ENCODE data around the gene NDP. TPM values are rescaled to one million over a fixed set of nuclear protein-coding genes. Genes with fewer than 3 reads are reported as not detected.

Gene NDP
- total and polyA plus RNA-seq, 2 donors (not counting 1 experiment from before 2014, with no cell fraction given) = not detected

DNA sequence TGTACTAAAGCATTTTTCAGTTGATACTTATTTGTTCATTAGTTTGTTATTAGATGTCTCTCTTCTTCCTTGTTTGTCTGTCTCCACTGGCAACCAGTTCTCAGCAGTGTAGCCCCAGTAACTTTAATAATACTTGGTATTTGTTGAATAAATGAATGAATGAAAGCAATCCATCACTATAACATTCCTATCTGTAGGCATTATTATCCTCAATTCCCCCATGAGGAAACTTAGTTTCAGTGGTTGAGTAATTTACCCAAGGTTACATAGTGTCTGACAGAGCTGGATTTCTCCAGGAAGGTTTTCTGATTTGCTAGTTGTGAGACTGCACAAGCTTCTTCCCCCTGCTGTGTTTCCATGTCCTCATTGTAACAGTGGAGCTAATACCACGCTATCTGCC is 63.2 kb downstream of the NDP start:
- CTCF ChIA-PET = no interaction called here
- Histone ChIP-seq H3K9me3 (ENCODE audit: control extremely low read depth in 1 of 3, control insufficient read depth in 2 of 3, insufficient read depth in 1 of 3, low read length in 2 of 3) (no peaks in the 10 kb centered on the region), H3K9ac (ENCODE audit: low read length) (no peak overlapping the region), H3K79me2 (ENCODE audit: control insufficient read depth, insufficient read depth, low read length) (no peaks in the 10 kb centered on the region), H3K4me1 (ENCODE audit: control insufficient read depth in 2 of 2, insufficient read depth in 2 of 2, low read length in 2 of 2) (no peaks in the 10 kb centered on the region), H3K27me3 (replicated peaks in 1 of 4; ENCODE audit: control extremely low read depth in 1 of 4, control insufficient read depth in 3 of 4, insufficient read depth in 4 of 4, low read length in 3 of 4) (no peaks in the 10 kb centered on the region), H2AFZ (ENCODE audit: insufficient read depth, low read depth, low read length, poor library complexity, severe bottlenecking) (no peak overlapping the region), H3K4me3 (ENCODE audit: control extremely low read depth in 1 of 5, extremely low read depth in 1 of 5, insufficient read depth in 1 of 5, low read depth in 2 of 5, low read length in 4 of 5) (no peak overlapping the region), H4K20me1 (ENCODE audit: control insufficient read depth, insufficient read depth, low read length, poor library complexity, severe bottlenecking) (no peaks in the 10 kb centered on the region), H3K36me3 (replicated peaks in 1 of 2; ENCODE audit: control extremely low read depth in 1 of 2, control insufficient read depth in 1 of 2, extremely low read depth in 1 of 2, insufficient read depth in 2 of 2, low read length in 1 of 2) (no peaks in the 10 kb centered on the region), H3K4me2 (replicated peaks; ENCODE audit: low read depth, low read length, poor library complexity, severe bottlenecking) (no peak overlapping the region), H3K27ac (ENCODE audit: low read length in 2 of 2) (no peak overlapping the region)
- Mint-ChIP-seq H3K27me3 (no peaks in the 10 kb centered on the region), H3K4me3 (no peak overlapping the region), H3K9me3 (ENCODE audit: insufficient read depth) (no peaks in the 10 kb centered on the region), H3K4me1 (no peaks in the 10 kb centered on the region), H3K27ac (no peak overlapping the region)
- intact Hi-C loops (cut with micrococcal nuclease) = no loop called here
- DNase-seq (no peak), ATAC-seq (ENCODE audit: low read depth) (no peak)
- POLR2A ChIA-PET = no interaction called here
- TF ChIP-seq, protein P1, sequence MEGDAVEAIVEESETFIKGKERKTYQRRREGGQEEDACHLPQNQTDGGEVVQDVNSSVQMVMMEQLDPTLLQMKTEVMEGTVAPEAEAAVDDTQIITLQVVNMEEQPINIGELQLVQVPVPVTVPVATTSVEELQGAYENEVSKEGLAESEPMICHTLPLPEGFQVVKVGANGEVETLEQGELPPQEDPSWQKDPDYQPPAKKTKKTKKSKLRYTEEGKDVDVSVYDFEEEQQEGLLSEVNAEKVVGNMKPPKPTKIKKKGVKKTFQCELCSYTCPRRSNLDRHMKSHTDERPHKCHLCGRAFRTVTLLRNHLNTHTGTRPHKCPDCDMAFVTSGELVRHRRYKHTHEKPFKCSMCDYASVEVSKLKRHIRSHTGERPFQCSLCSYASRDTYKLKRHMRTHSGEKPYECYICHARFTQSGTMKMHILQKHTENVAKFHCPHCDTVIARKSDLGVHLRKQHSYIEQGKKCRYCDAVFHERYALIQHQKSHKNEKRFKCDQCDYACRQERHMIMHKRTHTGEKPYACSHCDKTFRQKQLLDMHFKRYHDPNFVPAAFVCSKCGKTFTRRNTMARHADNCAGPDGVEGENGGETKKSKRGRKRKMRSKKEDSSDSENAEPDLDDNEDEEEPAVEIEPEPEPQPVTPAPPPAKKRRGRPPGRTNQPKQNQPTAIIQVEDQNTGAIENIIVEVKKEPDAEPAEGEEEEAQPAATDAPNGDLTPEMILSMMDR (IDR thresholded peaks at IDR 0.05) = no peak
- no peak for TF ChIP-seq EZH2 (IDR thresholded peaks at IDR 0.05; ENCODE audit: borderline replicate concordance, insufficient read depth, low read depth, low read length, poor library complexity, severe bottlenecking)
- whole genome bisulfite sequencing (ENCODE audit: insufficient coverage) = no CpG with 5 or more reads among the region's 1 CpG

DNA sequence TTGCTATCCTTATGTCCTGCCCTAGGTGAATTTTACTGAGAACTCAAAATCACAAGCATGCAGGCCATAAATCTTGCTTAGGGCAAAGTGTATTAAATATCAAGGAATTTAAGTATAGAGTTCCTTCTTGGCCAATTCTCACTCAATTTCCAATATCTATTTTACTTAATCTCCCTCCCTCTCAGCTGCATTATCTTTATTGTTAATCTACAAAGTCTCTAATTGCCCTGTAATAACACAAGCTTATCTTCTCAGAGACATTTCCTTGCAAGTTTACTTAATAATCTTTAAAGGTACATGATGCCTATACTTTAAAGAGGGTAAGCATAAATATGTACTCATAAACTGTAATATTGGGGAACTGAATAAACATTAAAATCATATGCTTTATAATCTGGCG is 64.0 kb downstream of the NDP start:
- Histone ChIP-seq H3K27ac (ENCODE audit: low read length in 2 of 2) (no peak overlapping the region), H3K9ac (ENCODE audit: low read length) (no peak overlapping the region), H4K20me1 (ENCODE audit: control insufficient read depth, insufficient read depth, low read length, poor library complexity, severe bottlenecking) (no peaks in the 10 kb centered on the region), H3K27me3 (replicated peaks in 1 of 4; ENCODE audit: control extremely low read depth in 1 of 4, control insufficient read depth in 3 of 4, insufficient read depth in 4 of 4, low read length in 3 of 4) (no peaks in the 10 kb centered on the region), H3K79me2 (ENCODE audit: control insufficient read depth, insufficient read depth, low read length) (no peaks in the 10 kb centered on the region), H3K9me3 (ENCODE audit: control extremely low read depth in 1 of 3, control insufficient read depth in 2 of 3, insufficient read depth in 1 of 3, low read length in 2 of 3) (no peaks in the 10 kb centered on the region), H2AFZ (ENCODE audit: insufficient read depth, low read depth, low read length, poor library complexity, severe bottlenecking) (no peak overlapping the region), H3K36me3 (replicated peaks in 1 of 2; ENCODE audit: control extremely low read depth in 1 of 2, control insufficient read depth in 1 of 2, extremely low read depth in 1 of 2, insufficient read depth in 2 of 2, low read length in 1 of 2) (no peaks in the 10 kb centered on the region), H3K4me2 (replicated peaks; ENCODE audit: low read depth, low read length, poor library complexity, severe bottlenecking) (no peak overlapping the region), H3K4me1 (ENCODE audit: control insufficient read depth in 2 of 2, insufficient read depth in 2 of 2, low read length in 2 of 2) (no peaks in the 10 kb centered on the region), H3K4me3 (ENCODE audit: control extremely low read depth in 1 of 5, extremely low read depth in 1 of 5, insufficient read depth in 1 of 5, low read depth in 2 of 5, low read length in 4 of 5) (no peak overlapping the region)
- Mint-ChIP-seq H3K27me3 (no peaks in the 10 kb centered on the region), H3K4me1 (no peaks in the 10 kb centered on the region), H3K27ac (no peak overlapping the region), H3K9me3 (ENCODE audit: insufficient read depth) (no peaks in the 10 kb centered on the region), H3K4me3 (no peak overlapping the region)
- no peak for DNase-seq
- POLR2A ChIA-PET = no interaction called here
- WGBS (ENCODE audit: insufficient coverage) = no CpG with 5 or more reads among the region's 1 CpG
- no peak for ATAC-seq (ENCODE audit: low read depth)
- CTCF ChIA-PET = no interaction called here
- intact Hi-C loops (cut with micrococcal nuclease) = no loop called here
- TF ChIP-seq, protein P1 (IDR thresholded peaks at IDR 0.05) = no peak
- no peak for TF ChIP-seq EZH2 (IDR thresholded peaks at IDR 0.05; ENCODE audit: borderline replicate concordance, insufficient read depth, low read depth, low read length, poor library complexity, severe bottlenecking)
